Spleen (tissue), 7 donors: ENCODE measurements around the gene EIF4EBP2.

Source experiments
- POLR2A ChIP-seq, 3 donors: fragments of 450-650 bp; IDR thresholded peaks; one replicate each; pipeline ENCODE4 v1.5.1; 2017; ENCODE audit warnings: antibody characterized with exemption in 3 of 3, mild to moderate bottlenecking in 1 of 3
- TF ChIP-seq, protein P1 (sequence below), 11 experiments: fragments of 200-600 bp in 7 of 11; fragments of 450-650 bp in 4 of 11; sonication (generic) in 4 of 11; IDR thresholded peaks in 8 of 11; conservative IDR thresholded peaks in 3 of 11; 1 replicate in 7 of 11; 2 replicates in 4 of 11; pipeline versions ENCODE4 v1.4.0 to v1.8.0; 2016 to 2021; ENCODE audit warnings: antibody characterized with exemption in 11 of 11, inconsistent platforms in 4 of 11, mild to moderate bottlenecking in 1 of 11
- donor health status: DM: no; HTN: no; CAD: no; lungs with moderate emphysema.
- donor health status: DM: no; HTN: no; CAD: no.
- donor health status: DM: no; HTN: no; CAD: no.

DNA sequence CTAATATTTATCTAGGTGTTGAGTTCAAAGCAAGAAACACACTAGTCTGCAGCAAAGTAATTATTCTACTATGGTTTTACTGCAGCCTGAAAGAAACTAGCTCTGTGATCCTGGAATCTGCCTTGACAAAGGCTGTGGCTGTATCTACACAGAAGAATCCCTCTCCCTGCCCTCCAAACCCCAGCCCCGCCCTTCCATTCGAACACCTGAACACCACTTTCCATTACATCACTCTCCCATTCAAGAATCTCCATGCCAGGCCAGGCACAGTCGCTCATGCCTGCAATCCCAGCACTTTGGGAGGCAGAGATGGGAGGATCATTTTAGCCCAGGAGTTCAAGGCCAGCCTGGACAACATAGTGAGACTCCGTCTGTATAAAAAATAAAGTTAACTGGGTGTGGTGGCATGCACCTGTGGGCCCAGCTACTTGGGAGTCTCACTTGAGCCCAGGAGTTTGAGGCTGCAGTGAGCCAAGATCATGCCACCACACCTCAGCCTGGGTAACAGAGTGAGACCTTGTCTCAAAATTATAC, 44.9 kb upstream of the EIF4EBP2 start:
- TF ChIP-seq POLR2A (IDR thresholded peaks at IDR 0.05), result no peak
- TF ChIP-seq, protein P1, sequence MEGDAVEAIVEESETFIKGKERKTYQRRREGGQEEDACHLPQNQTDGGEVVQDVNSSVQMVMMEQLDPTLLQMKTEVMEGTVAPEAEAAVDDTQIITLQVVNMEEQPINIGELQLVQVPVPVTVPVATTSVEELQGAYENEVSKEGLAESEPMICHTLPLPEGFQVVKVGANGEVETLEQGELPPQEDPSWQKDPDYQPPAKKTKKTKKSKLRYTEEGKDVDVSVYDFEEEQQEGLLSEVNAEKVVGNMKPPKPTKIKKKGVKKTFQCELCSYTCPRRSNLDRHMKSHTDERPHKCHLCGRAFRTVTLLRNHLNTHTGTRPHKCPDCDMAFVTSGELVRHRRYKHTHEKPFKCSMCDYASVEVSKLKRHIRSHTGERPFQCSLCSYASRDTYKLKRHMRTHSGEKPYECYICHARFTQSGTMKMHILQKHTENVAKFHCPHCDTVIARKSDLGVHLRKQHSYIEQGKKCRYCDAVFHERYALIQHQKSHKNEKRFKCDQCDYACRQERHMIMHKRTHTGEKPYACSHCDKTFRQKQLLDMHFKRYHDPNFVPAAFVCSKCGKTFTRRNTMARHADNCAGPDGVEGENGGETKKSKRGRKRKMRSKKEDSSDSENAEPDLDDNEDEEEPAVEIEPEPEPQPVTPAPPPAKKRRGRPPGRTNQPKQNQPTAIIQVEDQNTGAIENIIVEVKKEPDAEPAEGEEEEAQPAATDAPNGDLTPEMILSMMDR (IDR thresholded peaks at IDR 0.05 in 8 of 11, conservative IDR thresholded peaks at IDR 0.05 in 3 of 11), result no peak
